ENCODE results near the gene B4GALT4.

Gene B4GALT4

GRCh38 chr3:119227070-119227850, 13.4 kb downstream of the B4GALT4 start:
- no peaks in the 10 kb centered on the region for H3K27me3 ChIP-seq (replicated peaks; ENCODE audit: control insufficient read depth, insufficient read depth, low read length)
- no peak overlapping the region for H3K4me3 ChIP-seq (replicated peaks; ENCODE audit: low read depth, low read length)
- H3K36me3 ChIP-seq (ENCODE audit: control insufficient read depth, insufficient read depth, low read length), result peaks cover 15% of the 10 kb centered on the region
- DNase-seq (ENCODE audit: extremely low read depth, insufficient read length), result no peak
- TF ChIP-seq CTCF (IDR thresholded peaks at IDR 0.05; ENCODE audit: insufficient read depth, low read length, poor library complexity, severe bottlenecking), result no peak

- H3K36me3 ChIP-seq (ENCODE audit: control insufficient read depth, insufficient read depth, low read length), result peaks cover 15% of the 10 kb centered on the region
- no peak for TF ChIP-seq CTCF (IDR thresholded peaks at IDR 0.05; ENCODE audit: insufficient read depth, low read length, poor library complexity, severe bottlenecking)
- H3K4me3 ChIP-seq (replicated peaks; ENCODE audit: low read depth, low read length), result no peak overlapping the region
- H3K27me3 ChIP-seq (replicated peaks; ENCODE audit: control insufficient read depth, insufficient read depth, low read length), result no peaks in the 10 kb centered on the region
- DNase-seq (ENCODE audit: extremely low read depth, insufficient read length), result no peak
These were observed 15.6 kb downstream of the B4GALT4 start for GRCh38 chr3:119225121-119225520.

GRCh38 chr3:119223511-119223910, 17.2 kb downstream of the B4GALT4 start:
- Histone ChIP-seq H3K27me3 (replicated peaks; ENCODE audit: control insufficient read depth, insufficient read depth, low read length) (no peaks in the 10 kb centered on the region), H3K36me3 (ENCODE audit: control insufficient read depth, insufficient read depth, low read length) (peaks cover 9% of the 10 kb centered on the region), H3K4me3 (replicated peaks; ENCODE audit: low read depth, low read length) (no peak overlapping the region)
- no peak for DNase-seq (ENCODE audit: extremely low read depth, insufficient read length)
- no peak for TF ChIP-seq CTCF (IDR thresholded peaks at IDR 0.05; ENCODE audit: insufficient read depth, low read length, poor library complexity, severe bottlenecking)

GRCh38 chr3:119222391-119222790, 18.3 kb downstream of the B4GALT4 start:
- TF ChIP-seq CTCF (IDR thresholded peaks at IDR 0.05; ENCODE audit: insufficient read depth, low read length, poor library complexity, severe bottlenecking), result no peak
- Histone ChIP-seq H3K36me3 (ENCODE audit: control insufficient read depth, insufficient read depth, low read length) (peaks cover 11% of the 10 kb centered on the region), H3K27me3 (replicated peaks; ENCODE audit: control insufficient read depth, insufficient read depth, low read length) (no peaks in the 10 kb centered on the region), H3K4me3 (replicated peaks; ENCODE audit: low read depth, low read length) (no peak overlapping the region)
- DNase-seq (ENCODE audit: extremely low read depth, insufficient read length), result no peak

GRCh38 chr3:119221779-119222320, 18.8 kb downstream of the B4GALT4 start:
- peaks cover 10% of the 10 kb centered on the region for H3K36me3 ChIP-seq (ENCODE audit: control insufficient read depth, insufficient read depth, low read length)
- no peak for DNase-seq (ENCODE audit: extremely low read depth, insufficient read length)
- no peak for TF ChIP-seq CTCF (IDR thresholded peaks at IDR 0.05; ENCODE audit: insufficient read depth, low read length, poor library complexity, severe bottlenecking)
- H3K27me3 ChIP-seq (replicated peaks; ENCODE audit: control insufficient read depth, insufficient read depth, low read length), result no peaks in the 10 kb centered on the region
- H3K4me3 ChIP-seq (replicated peaks; ENCODE audit: low read depth, low read length), result no peak overlapping the region
